HUDEP-2 (cell line): ENCODE measurements around the gene MAN1C1.

Experiments used
- DNase-seq, 76 experiments: peaks; one replicate each; lab custom pipeline; 2025; ENCODE audit not compliant: unreplicated experiment in 76 of 76; lab: John Stamatoyannopoulos, UW

MAN1C1 gene

GRCh38 chr1:25616095-25616986 lies at the start of gene MAN1C1:
TSS of gene MAN1C1 (plus strand) at chr1:25616791. CDS start at chr1:25617798, 1,007 bp downstream.
- DNase-seq: peak in 68 of 76 experiments; percentile 20 to 90 (median 64)

DNA sequence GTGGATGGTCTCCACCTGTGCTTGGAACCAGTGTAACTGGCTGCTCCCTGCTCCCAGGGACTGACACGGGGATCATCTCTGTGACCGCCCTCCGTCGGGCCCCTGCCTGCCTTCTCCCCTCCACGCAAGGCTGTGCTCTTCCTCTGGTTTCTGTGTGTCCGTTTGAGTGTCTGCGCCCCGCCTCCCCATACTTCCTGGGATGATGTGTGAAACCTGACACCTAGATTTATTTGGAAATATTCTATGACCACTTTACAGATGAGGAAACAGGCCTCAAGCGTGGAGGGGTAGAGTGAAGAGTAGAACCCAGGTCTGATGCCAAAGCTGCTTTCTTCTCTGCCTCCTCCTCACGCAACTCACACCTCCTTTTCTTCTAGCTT lies 48.9 kb upstream of the MAN1C1 start:
- DNase-seq: no peak

DNA sequence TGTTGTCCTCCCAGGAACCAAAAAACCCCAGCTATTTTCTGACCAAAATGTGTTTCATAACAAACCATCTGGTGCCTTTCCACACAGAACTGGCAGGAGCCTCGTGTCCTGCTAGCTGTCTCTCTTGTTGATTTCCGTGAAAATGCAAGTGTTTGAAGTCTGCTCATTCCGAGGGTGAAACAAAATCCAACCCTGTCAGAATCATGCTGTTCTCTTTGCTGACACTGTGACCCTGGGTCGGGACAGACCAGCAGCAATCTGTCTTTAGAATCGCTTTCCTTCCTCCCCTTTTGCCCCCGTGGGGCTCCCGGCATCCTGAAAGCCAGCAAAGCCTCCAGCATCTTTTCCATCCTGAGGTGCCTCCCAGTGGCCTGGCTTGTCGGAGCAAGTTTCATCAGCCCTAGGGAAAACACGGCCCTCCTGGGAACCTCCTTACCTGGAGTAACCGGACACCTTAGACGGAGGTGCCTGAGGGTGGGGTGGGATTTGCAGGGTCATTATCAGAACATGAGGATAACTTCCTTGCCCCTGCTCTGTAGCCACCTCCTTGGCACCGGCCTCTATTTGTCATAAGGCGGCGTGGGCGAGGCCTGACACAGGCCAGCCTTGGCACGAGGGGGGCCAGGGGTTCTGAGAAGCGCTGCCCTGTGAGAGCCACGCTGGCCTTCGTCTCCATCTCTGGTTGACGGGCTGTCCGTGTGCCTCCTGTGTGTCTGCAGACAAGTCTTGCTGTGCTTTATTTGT lies 48.3 kb upstream of the MAN1C1 start:
- DNase-seq: peak in 4 of 76 experiments; percentile 8 to 23 (median 16)

DNA sequence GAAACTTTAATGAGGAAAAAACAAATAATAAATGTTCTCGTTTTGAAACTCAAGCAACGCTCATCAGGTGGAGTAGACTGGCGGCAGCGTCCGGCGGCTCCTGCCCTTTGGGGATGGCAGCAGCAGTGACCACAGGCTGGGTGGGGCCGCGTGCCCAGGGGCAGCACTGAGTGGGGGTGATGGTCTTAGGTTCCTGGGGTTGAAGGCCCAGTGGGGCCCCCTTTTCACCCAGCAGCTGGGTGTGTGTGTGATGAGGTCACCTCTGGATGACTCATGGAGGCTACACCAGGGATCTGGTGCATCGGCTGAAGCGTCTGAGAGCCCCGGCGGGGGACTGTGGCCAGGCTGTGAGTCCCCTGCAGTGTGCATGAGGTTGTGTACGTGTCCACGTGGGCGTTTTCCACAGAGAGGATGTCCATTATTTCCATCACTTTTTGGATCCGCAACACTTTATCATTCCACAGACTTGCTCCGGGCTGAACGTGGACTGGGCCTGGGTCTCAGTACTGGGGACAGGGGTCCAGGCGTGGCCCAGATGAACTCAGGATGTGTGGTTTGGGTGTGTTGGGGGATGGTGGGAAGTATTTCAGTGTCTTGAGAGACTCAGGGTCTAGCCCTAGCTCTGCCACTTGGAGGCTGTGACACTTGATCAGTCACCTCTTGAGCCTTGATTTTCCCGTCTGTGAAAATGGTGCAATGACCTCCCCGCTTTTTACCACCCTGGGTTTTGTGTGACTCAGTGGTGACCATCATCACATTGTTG lies 47.6 kb upstream of the MAN1C1 start:
- peak in 16 of 76 experiments; percentile 3 to 47 (median 18) for DNase-seq

GRCh38 chr1:25569597-25570396 lies 46.8 kb upstream of the MAN1C1 start:
- DNase-seq: no peak

DNA sequence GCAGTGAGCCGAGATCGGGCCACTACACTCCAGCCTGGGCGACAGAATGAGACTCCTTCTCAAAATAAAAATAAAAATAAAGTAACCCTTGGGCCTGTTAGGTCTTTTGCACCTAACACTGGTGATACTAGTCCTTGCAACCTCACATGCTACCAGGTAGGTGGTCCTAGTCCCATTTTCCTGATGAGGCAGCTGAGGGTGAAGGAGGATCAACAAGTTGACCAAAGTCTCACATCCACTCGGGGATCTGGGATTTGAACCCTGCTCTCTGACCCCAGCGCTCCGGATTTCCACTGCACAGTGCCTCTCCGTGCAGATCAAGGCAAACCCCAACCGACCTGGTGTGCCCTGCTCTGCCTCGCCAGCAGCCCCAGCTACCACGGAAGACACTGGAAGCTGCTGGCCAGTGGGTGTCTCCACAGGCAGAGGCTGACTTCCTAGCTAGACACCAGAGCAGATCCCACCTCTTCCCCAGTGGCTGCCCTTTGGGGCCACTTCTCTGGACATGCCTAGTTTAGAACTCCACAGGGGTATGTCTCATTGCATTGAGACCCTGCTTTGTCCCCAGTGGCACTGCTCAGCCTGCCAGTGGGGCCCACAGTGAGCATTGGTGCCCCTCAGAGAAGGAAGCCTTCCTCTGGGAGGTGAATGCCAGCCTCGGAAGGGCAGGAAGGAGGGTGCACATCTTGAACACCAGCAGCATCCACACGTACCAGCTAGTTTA lies 45.6 kb upstream of the MAN1C1 start:
- DNase-seq: no peak

DNA sequence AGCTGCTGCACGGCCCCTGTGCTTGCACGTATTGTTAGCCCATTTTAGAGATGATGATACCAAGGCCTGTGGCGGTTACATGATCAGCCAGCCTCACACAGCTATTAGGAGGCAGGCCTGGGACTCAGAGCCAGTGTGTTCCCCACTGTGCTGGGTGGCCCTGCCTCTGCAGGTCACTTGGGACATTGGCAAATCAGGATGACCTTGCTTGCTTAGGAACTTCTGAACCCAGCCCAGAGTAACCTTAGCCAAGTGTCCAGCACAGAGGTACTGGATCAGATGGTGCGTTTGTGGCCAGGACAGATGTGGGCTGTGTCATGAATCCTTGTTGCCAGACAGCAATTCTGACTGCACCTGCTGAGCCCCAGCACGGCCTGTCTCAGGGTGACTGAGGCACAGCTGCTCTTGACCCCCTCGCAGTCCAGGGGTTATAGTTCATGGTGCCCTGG lies 45.0 kb upstream of the MAN1C1 start:
- no peak for DNase-seq

DNA sequence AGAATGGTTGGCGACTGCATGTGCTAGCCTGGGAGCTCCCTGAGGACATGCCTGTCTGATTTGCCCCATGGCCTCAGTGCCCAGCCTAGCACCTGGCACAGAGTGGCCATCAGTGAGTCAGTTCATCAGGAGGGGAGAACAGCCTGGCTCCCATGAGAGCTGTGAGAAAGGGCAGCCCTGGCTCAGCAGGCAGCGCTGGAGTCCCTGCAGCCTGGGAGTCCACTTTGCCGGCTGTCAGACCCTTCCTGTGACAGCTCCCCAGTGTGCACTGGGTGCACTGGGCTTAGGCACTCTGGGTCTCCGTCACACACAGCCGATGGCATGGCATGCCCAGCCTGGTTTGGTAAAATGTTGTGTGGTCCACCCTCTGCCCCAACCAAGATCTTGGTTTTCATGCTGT lies 44.5 kb upstream of the MAN1C1 start:
- no peak for DNase-seq

DNA sequence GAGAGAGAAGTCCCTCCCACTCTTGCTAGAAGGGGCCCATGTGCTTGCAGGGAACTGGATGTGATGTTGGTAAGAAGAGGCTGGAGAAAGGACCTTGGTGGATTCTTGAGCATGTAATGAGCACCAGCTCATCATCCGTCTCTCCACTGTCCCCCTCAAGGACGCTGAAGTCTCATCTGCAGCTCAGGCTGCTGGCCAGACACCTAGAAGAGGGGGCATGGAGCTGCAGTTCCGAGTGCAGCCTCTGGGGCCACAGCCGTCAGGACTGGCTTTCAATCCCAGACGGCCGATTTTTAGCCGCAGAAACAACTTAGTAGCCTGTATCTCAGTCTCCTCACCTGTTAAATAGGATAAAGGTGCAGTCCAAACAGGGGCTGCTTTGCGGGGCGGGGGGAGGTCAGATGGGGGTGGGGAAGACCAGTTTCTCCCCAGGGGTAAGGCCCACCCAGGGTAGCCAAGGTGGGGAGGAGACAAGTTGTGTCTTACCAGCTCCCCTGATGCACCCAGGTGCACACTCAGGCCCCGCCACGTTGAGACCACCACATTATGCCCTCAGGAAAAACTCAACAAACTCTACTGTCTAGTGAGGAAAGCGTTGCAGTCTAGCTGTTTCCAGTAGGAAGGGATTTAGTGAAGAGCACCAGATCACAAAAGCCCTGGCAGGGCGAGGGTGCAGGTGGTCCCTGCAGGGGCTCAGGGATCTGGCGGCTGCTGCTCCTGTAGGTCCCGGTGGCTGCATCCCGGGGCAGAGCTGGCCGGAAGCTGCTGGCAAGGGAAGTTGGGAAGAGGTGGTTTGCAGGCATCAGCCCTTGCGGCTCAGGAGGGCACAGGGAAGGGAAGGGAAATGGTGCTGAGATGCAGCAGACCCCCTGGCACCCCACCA lies 43.6 kb upstream of the MAN1C1 start:
- DNase-seq: peak in 44 of 76 experiments; percentile 9 to 59 (median 30)

DNA sequence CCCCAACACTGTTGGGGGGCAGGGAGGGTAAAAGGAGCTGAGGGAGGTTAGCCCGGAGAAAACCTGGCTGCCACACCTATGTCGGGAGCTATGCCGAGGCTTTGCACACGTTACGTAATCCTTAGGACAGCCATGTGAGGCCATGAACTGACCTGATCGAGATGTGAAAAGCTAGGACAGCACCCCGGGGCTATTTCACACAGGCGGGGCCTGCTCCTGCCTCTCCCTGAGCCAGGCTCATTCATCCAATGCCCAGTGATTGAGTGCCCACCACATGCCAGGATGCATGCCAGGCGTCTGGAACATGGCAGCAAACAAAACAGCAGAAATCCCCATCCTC lies 43.0 kb upstream of the MAN1C1 start:
- no peak for DNase-seq

GRCh38 chr1:25573961-25574360 lies 42.6 kb upstream of the MAN1C1 start:
- no peak for DNase-seq

DNA sequence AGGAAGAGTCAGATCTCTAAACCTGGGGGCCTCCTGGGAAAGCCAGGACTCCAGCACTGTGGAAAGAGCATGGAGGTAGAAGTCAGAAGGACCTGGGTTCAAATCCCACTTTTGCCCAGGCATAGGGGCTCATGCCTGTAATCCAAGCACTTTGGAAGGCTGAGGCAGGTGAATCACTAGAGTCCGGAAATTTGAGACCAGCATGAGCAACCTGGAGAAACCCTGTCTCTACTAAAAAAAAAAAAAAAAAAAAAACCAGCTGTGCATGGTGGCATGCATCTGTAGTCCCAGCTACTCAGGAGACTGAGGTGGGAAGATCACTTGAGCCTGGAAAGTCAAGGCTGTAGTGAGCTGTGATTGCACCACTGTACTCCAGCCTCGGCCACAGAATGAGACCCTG lies 41.4 kb upstream of the MAN1C1 start:
- no peak for DNase-seq

DNA sequence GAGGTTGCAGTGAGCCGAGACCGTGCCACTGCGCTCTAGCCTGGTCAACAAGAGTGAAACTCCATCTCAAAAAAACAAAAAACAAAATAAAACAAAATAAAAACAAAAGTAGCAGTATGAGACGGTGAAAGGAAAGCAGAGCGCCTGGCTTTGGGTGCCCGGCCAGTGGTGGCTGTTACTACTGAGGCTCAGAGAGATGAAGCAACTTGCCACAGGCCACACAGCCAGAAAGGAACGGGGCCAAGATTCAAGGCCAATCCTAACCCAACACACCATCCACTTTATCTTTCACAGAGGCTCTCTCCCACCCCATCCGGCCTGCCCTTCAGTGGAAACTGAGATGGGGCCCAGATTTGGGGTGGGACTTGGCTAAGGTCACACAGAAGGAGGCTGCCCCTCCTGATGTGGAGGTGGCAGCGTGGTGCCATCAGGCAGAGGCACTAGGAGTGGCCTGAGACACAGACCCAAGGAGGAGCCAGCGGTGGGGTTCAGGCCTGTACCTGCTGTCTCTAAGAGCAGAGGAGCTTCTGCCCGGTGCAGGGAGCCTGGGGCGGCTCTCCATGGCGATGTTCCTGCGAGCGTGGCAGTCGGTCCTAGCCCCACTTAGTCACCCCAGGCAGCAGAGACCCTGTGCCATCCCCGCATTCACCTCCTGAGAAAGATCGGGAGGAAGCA lies 40.0 kb upstream of the MAN1C1 start:
- DNase-seq: peak in 20 of 76 experiments; percentile 5 to 36 (median 14)

- DNase-seq: peak in 30 of 76 experiments; percentile 2 to 47 (median 22)
Measured at GRCh38 chr1:25577134-25577920, 39.3 kb upstream of the MAN1C1 start.

DNA sequence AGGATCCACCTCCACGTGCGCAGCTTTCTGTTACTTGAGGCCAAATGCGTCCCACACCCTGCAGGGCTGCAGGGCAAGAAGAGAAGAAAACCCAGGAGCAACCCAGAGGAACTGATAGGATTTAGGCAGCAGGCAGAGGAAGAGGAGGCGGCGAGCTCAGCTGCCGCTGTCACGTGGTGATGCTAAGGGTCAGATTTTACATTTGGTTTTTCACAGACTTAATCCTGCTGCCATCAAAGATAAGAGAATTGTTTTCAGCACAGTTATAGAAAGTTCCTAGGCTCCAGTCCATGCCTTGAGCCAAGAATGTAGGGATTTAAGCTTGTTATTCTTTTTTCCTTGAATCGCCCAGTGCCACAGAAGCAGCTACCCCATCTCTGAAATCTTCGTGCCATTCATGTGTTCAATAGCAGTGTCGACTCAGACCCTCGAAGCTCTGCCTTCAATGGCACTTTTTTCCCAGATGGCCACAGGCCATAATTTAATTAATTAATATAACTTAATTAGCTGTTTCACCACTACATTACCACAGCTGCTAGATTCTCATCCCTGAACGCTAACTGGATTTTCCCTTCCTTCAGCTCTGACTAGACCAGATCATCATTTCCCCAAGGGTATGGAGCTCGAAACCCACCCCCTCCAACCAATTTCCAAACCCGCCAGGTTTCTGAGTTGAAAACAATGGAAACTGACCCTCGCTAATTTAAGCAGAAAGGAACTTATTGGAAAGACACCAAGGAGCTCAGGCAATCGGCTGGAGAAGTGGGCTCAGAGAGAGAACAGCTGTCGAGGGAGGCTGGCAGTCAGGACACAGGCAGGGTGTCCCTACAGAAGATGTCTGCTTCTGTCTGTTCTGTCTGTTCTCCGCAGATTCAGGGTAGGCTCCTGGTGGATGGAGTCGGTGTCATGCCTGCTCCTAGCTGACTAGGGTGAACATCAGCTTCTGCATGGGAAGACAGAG lies 37.0 kb upstream of the MAN1C1 start:
- no peak for DNase-seq

DNA sequence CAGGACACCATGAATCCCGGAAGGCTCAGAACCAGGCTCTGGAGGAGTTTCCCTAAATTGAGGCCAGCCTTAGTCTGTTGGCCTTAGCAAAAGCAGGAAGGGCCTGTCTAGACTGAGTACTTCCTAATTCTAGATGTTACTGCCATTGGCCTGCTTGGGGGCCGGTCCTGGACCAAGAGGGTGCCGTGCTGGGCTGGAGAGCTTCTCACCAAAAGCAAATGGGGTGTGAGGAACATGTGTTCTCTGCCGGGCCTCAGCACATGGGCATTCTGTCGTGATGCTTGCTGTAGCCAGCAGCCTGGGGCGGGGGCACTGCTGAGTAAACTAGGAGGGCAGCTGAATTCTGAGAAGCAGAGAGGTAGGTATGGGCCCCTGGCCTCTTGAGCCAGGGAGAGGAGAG lies 35.7 kb upstream of the MAN1C1 start:
- peak in 1 of 76 experiments; percentile 2 for DNase-seq
